ENCODE measurements around the gene SDF2L1. TPM values are rescaled to one million over a fixed set of nuclear protein-coding genes. Genes with fewer than 3 reads are reported as not detected.

SDF2L1 gene
- total and polyA plus RNA-seq, 9 of the 15 experiments (the other 6 are each of a cell fraction or from before 2014, with no cell fraction given) = 15.1 to 989 (median 124) TPM

DNA sequence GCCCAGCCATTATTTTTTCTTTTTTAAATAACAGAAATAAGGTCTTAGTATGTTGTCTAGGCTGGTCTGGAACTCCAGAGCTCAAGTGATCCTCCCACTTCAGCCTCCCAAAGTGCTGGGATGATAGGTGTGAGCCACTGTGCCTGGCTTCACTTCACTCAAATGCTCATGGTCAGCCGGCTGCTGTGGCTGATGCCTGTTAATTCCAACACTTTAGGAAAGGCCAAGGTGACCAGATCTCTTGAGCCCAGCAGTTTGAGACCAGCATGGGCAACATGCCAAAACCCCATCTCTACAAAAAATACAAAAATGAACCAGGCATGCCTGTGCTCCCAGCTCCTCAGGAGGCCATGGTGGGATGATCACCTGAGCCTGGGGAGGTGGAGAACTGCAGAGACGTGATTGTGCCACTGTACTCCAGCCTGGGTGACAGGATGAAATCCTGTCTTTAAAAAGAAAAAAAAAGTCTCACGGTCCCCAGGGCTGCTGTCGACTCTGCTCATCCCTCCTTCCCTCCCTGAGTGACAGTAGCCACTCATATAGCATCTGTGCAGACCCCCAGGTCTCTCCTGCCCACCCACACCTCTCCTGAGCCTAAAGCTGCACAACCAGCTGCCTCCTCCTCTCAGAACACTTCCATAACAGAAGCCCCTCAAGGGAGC is 15.9 kb upstream of the SDF2L1 start (continued):
- TF ChIP-seq ATF3 (IDR thresholded peaks at IDR 0.05) (no peak), ATF3 (CRISPR knock-in tag; conservative IDR thresholded peaks at IDR 0.05) (peak; percentile 84), HDAC6 (IDR thresholded peaks at IDR 0.05; ENCODE audit: low read depth, low read length) (no peak), U2AF2 (optimal IDR thresholded peaks at IDR 0.05; ENCODE audit: low read depth, low read length) (no peak), WHSC1 (IDR thresholded peaks at IDR 0.05; ENCODE audit: low read length) (no peak), ZNF584 (CRISPR knock-in tag; IDR thresholded peaks at IDR 0.05; ENCODE audit: low read depth) (no peak), ZNF384 (IDR thresholded peaks at IDR 0.05; ENCODE audit: low read depth, low read length) (peak; percentile 58; the same call in 1 of the 2 replicates), TAF15 (IDR thresholded peaks at IDR 0.05; ENCODE audit: low read depth, low read length) (no peak), ZC3H11A (IDR thresholded peaks at IDR 0.05; ENCODE audit: low read depth, low read length) (peak; percentile 13; the same call in 1 of the 2 replicates)
